22Rv1 (cell line): Measurements from ENCODE around the gene IZUMO1.

ENCODE experiments used
- H3K27ac ChIP-seq: fragments of 450-650 bp; 2 replicates; pipeline ENCODE4 v1.5.1; 2017
- CTCF ChIP-seq: fragments of 450-650 bp; IDR thresholded peaks from 2 replicates; pipeline ENCODE4 v1.5.1; 2017; ENCODE audit warnings: mild to moderate bottlenecking
- ZFX ChIP-seq: fragments of 450-650 bp; IDR thresholded peaks from 2 replicates; pipeline ENCODE4 v1.6.1; 2017; ENCODE audit warnings: antibody characterized with exemption, borderline replicate concordance

IZUMO1 gene

GRCh38 chr19:48755787-48756186 lies 9.1 kb upstream of the IZUMO1 start:
- TF ChIP-seq ZFX (no peak), CTCF (no peak)
- H3K27ac ChIP-seq: no peak overlapping the region

GRCh38 chr19:48755084-48755641 lies 8.5 kb upstream of the IZUMO1 start, which contains the start of gene FGF21:
TSS of gene FGF21 (plus strand) at chr19:48755524. CDS start at chr19:48756237, 713 bp downstream.
- TF ChIP-seq CTCF (no peak), ZFX (no peak)
- no peak within 1 kb of the TSS for H3K27ac ChIP-seq

- TF ChIP-seq CTCF (peak; percentile 38; the same call in 1 of the 2 replicates), ZFX (no peak)
- H3K27ac ChIP-seq: peak within 1 kb of the TSS; percentile 91
These were observed 6.0 kb upstream of the IZUMO1 start, which contains the start of gene FUT1 for GRCh38 chr19:48752496-48753365. TSS of gene FUT1 (minus strand) at chr19:48752641. CDS start at chr19:48751281, 1,360 bp downstream.

- H3K27ac ChIP-seq: peak overlapping the region; percentile 91
- TF ChIP-seq CTCF: no peak
- no peak for TF ChIP-seq ZFX
These were observed 5.3 kb upstream of the IZUMO1 start for GRCh38 chr19:48751845-48752495.

GRCh38 chr19:48750771-48751504 lies 4.2 kb upstream of the IZUMO1 start:
- no peak for TF ChIP-seq ZFX
- no peak for TF ChIP-seq CTCF

GRCh38 chr19:48750351-48750750 lies 3.6 kb upstream of the IZUMO1 start:
- TF ChIP-seq CTCF (no peak), ZFX (no peak)
- no peak overlapping the region for H3K27ac ChIP-seq

More at GRCh38 chr19:48750771-48751504, 4.2 kb upstream of the IZUMO1 start:
- H3K27ac ChIP-seq: peak overlapping the region; percentile 91; the same call in 1 of the 2 replicates
